ENCODE measurements around the gene LRRC56.

The LRRC56 gene

GRCh38 chr11:528166-528814 is 9.0 kb upstream of the LRRC56 start:
- DNase-seq, result no peak

- DNase-seq, result no peak
Measured at GRCh38 chr11:528815-529727, 8.3 kb upstream of the LRRC56 start.

- DNase-seq, result no peak
Measured at GRCh38 chr11:529728-530411, 7.5 kb upstream of the LRRC56 start.

- DNase-seq, result no peak
Measured at GRCh38 chr11:530960-531831, 6.1 kb upstream of the LRRC56 start.

- no peak for DNase-seq
Measured at GRCh38 chr11:531919-532526, 5.3 kb upstream of the LRRC56 start.

- no peak for DNase-seq
Measured at GRCh38 chr11:532527-532985, 4.8 kb upstream of the LRRC56 start.

- DNase-seq, result no peak
Measured at GRCh38 chr11:532986-533585, 4.2 kb upstream of the LRRC56 start.

GRCh38 chr11:533586-534395 is 3.5 kb upstream of the LRRC56 start:
- DNase-seq, result no peak

GRCh38 chr11:534396-535209 is 2.7 kb upstream of the LRRC56 start:
- DNase-seq, result no peak

- no peak for DNase-seq
Measured at GRCh38 chr11:535210-535518, 2.2 kb upstream of the LRRC56 start.

- DNase-seq, result peak; percentile 86
Measured at GRCh38 chr11:535519-536454, 1.5 kb upstream of the LRRC56 start, which contains the start of gene HRAS. TSS of gene HRAS (minus strand) at chr11:535576.

GRCh38 chr11:537622-538430 is 499 bp downstream of the LRRC56 start:
- DNase-seq, result no peak

GRCh38 chr11:538431-539051 is 1.2 kb downstream of the LRRC56 start:
- DNase-seq, result no peak

GRCh38 chr11:539971-540481 is 2.7 kb downstream of the LRRC56 start:
- no peak for DNase-seq

GRCh38 chr11:540583-541432 is 3.5 kb downstream of the LRRC56 start:
- no peak for DNase-seq

- no peak for DNase-seq
Measured at GRCh38 chr11:541433-541885, 4.1 kb downstream of the LRRC56 start.
